Measurements from ENCODE around the gene NACAD. TPM values are rescaled to one million over a fixed set of nuclear protein-coding genes. Genes with fewer than 3 reads are reported as not detected.

The NACAD gene
- total and polyA plus RNA-seq, 2 experiments from 2014 or later: 1.4 to 3.9 TPM

DNA sequence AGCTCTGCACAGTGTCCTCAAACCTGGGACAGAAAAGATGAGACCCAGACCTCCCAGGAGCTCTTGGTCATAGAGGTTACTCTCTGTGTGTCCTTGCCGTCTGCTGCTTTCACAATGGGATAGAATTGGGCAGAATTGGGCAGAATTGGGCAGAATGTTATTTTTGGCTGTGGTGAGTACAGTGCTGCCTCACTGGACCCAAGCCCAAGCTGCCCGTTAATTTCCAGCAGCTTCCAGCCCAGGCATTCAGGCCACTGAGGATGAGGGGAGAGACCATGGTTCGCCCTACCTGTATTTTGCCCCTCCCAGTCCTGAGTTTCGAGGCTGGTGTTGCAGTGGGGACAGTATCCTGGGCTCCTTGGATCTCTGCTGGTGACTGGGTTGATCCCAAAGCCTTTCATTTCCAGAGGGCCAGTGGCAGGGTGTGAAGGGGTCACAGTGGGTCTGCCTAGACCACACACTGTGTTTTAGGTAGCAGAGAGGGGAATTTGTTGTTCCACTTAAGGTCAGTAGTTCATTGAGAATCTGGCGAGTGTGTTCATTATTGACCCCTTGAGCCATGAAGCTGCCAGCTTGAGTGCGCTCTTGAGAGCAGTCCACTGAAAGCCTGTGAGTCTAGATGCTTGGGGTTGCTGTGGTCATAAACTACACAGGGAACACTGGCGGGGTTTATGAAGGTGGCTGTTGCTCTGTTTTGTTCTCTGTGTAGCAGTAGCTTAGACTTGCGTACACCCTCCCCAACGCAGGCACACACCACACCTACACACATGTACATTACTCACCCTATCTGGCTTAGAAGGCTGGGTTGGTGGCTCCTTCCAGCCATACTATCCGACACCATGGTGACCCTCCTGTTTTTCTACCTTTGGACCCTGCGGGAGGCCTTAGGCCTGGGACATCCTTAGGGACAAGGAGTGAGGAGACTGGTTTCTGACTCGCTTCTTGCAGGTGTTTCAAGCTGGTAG is 23.5 kb downstream of the NACAD start:
- H3K79me2 ChIP-seq: no peaks in the 10 kb centered on the region
- no peaks in the 10 kb centered on the region for H3K9me3 ChIP-seq (ENCODE audit: low read depth)
- 98% methylated on average over 12 of the region's 12 CpGs for WGBS (ENCODE audit: low lambda C conversion rate, missing lambda C conversion rate)
- H3K4me2 ChIP-seq: no peak overlapping the region
- no peaks in the 10 kb centered on the region for H3K4me1 ChIP-seq (ENCODE audit: insufficient read depth)
- H4K20me1 ChIP-seq (ENCODE audit: insufficient read depth, poor library complexity, severe bottlenecking): no peaks in the 10 kb centered on the region
- no peaks in the 10 kb centered on the region for H3K27me3 ChIP-seq
- no peaks in the 10 kb centered on the region for H3K9me2 ChIP-seq (replicated peaks; ENCODE audit: insufficient read depth)
- no peak overlapping the region for H3K4me3 ChIP-seq
- no peak overlapping the region for H2AFZ ChIP-seq
- H3K36me3 ChIP-seq (replicated peaks; ENCODE audit: insufficient read depth, low read depth): no peaks in the 10 kb centered on the region
- H3K27ac ChIP-seq: no peak overlapping the region
- TF ChIP-seq, protein P1, sequence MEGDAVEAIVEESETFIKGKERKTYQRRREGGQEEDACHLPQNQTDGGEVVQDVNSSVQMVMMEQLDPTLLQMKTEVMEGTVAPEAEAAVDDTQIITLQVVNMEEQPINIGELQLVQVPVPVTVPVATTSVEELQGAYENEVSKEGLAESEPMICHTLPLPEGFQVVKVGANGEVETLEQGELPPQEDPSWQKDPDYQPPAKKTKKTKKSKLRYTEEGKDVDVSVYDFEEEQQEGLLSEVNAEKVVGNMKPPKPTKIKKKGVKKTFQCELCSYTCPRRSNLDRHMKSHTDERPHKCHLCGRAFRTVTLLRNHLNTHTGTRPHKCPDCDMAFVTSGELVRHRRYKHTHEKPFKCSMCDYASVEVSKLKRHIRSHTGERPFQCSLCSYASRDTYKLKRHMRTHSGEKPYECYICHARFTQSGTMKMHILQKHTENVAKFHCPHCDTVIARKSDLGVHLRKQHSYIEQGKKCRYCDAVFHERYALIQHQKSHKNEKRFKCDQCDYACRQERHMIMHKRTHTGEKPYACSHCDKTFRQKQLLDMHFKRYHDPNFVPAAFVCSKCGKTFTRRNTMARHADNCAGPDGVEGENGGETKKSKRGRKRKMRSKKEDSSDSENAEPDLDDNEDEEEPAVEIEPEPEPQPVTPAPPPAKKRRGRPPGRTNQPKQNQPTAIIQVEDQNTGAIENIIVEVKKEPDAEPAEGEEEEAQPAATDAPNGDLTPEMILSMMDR (IDR thresholded peaks at IDR 0.05; ENCODE audit: poor library complexity): no peak
- TF ChIP-seq EZH2phosphoT487 (IDR thresholded peaks at IDR 0.05; ENCODE audit: low read depth, severe bottlenecking, unreplicated experiment) (no peak), EZH2 (IDR thresholded peaks at IDR 0.05; ENCODE audit: borderline replicate concordance) (no peak)
- DNase-seq (ENCODE audit: low spot score): no peak

DNA sequence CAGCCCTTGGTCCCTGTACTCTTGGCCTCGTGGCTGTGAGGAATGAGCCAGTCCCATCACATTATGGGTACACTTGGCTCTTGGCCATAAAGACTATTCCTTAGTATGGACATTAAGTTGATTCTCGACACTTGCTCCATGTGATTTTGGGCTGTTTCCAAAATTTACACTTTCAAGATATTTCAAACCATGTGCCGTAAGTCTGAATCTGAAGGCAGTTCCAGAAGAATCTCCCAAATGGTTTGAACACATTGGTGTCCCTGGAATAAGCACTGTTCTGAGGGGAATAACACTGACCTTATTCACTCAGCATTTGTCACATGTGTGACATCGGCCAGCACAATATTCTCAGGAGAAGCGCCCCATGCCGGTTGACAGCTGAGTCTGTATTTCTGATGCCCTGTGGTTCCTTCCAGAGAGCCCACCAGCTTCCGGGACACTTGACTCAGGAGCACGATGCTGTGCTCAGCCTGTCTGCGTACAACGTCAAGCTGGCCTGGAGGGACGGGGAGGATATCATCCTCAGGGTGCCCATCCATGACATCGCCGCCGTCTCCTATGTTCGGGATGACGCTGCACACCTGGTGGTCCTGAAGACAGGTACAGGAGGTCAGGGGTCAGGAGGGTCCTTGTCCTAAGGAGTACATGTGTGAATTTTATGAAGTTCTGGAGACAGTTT is 24.6 kb downstream of the NACAD start:
- Histone ChIP-seq H3K27ac (no peak overlapping the region), H3K79me2 (peaks cover 3% of the 10 kb centered on the region), H3K9me3 (ENCODE audit: low read depth) (no peaks in the 10 kb centered on the region), H2AFZ (no peak overlapping the region), H3K4me3 (no peak overlapping the region), H3K4me1 (ENCODE audit: insufficient read depth) (no peaks in the 10 kb centered on the region), H4K20me1 (ENCODE audit: insufficient read depth, poor library complexity, severe bottlenecking) (no peaks in the 10 kb centered on the region), H3K27me3 (no peaks in the 10 kb centered on the region), H3K4me2 (no peak overlapping the region), H3K36me3 (replicated peaks; ENCODE audit: insufficient read depth, low read depth) (no peaks in the 10 kb centered on the region), H3K9me2 (replicated peaks; ENCODE audit: insufficient read depth) (no peaks in the 10 kb centered on the region)
- DNase-seq (ENCODE audit: low spot score): no peak
- WGBS (ENCODE audit: low lambda C conversion rate, missing lambda C conversion rate): 94% methylated on average over 16 of the region's 16 CpGs
- TF ChIP-seq EZH2phosphoT487 (IDR thresholded peaks at IDR 0.05; ENCODE audit: low read depth, severe bottlenecking, unreplicated experiment) (no peak), EZH2 (IDR thresholded peaks at IDR 0.05; ENCODE audit: borderline replicate concordance) (no peak)
- TF ChIP-seq, protein P1 (IDR thresholded peaks at IDR 0.05; ENCODE audit: poor library complexity): no peak

DNA sequence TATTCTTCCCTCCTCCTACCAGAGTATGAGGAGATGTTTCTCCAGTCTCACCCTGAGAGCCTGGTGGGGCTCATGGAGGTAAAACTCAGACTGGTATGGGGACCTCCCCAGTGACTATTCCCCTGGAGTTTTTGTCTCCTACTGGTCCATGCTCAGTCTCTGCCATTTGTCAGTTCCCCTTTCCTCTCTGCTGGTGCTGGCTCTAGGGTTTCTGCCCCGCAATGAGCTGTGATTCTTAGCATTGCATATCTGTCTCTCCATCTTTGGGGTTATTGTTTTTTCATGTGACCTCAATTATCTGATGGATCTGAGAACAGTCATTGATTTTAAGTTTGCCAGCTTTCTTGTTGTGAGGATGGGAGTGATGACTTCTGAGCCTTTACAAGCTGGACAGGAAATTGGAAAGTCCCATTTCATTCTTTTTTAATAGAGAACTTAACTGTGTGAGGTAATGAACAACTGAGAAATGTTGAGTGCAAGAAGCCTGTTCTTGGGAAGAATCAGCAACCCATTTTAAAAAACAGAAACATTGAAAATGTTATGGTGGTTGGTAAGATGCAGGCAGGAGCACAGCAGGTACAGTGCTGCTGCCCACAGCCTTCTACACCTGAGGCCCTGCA is 26.9 kb downstream of the NACAD start:
- no peak overlapping the region for H2AFZ ChIP-seq
- no peaks in the 10 kb centered on the region for H3K9me2 ChIP-seq (replicated peaks; ENCODE audit: insufficient read depth)
- TF ChIP-seq, protein P1 (IDR thresholded peaks at IDR 0.05; ENCODE audit: poor library complexity): no peak
- TF ChIP-seq EZH2 (IDR thresholded peaks at IDR 0.05; ENCODE audit: borderline replicate concordance): no peak
- TF ChIP-seq EZH2phosphoT487 (IDR thresholded peaks at IDR 0.05; ENCODE audit: low read depth, severe bottlenecking, unreplicated experiment): no peak
- H3K9me3 ChIP-seq (ENCODE audit: low read depth): no peaks in the 10 kb centered on the region
- peaks cover 11% of the 10 kb centered on the region for H3K79me2 ChIP-seq
- H3K4me3 ChIP-seq: no peak overlapping the region
- H4K20me1 ChIP-seq (ENCODE audit: insufficient read depth, poor library complexity, severe bottlenecking): no peaks in the 10 kb centered on the region
- no peaks in the 10 kb centered on the region for H3K36me3 ChIP-seq (replicated peaks; ENCODE audit: insufficient read depth, low read depth)
- no peak overlapping the region for H3K4me2 ChIP-seq
- no peak overlapping the region for H3K27ac ChIP-seq
- no peak for DNase-seq (ENCODE audit: low spot score)
- no peaks in the 10 kb centered on the region for H3K4me1 ChIP-seq (ENCODE audit: insufficient read depth)
- H3K27me3 ChIP-seq: no peaks in the 10 kb centered on the region
- 93% methylated on average over 1 of the region's 1 CpG for WGBS (ENCODE audit: low lambda C conversion rate, missing lambda C conversion rate)
